Activated CD4-positive, alpha-beta T cell treated with anti-CD3 and anti-CD28 coated beads for 1 hour (primary cell): ENCODE data around the gene KCNA10.

Experiments used
- DNase-seq: peaks from one replicate; pipeline ENCODE4 v3.0.0-alpha.2; 2020

KCNA10 gene

DNA sequence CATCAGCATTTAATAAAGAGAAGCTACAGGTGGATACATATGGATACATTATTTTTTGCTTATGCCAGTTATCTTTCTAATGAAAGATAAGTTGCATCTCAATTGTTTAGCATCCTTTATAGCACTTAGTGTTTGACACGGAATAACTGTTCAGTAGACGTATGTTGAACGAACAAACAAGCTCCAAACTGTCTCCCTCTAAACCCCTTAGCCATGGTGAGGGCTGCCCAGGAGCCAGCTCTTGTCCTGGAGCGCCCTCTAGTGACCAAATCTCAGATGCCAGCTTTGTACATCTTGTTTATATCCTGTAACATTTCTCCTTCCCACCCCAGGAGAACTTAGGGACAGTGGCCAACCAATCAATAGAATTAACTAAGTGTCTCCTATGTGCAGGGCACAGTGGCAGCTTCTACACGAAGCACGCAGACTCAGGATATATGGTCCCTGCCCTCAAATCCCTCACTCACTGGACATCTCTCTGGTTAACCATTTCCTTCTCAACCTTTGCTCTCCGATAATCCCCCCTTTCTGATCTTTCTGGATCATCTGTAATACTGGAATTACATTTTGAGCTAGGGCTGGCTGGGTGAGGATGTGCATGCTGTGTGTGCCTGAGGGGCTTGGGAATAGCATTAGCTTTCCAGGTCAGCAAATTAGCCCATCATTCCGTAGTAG is 22.9 kb downstream of the KCNA10 start:
- peak; percentile 51 for DNase-seq

DNA sequence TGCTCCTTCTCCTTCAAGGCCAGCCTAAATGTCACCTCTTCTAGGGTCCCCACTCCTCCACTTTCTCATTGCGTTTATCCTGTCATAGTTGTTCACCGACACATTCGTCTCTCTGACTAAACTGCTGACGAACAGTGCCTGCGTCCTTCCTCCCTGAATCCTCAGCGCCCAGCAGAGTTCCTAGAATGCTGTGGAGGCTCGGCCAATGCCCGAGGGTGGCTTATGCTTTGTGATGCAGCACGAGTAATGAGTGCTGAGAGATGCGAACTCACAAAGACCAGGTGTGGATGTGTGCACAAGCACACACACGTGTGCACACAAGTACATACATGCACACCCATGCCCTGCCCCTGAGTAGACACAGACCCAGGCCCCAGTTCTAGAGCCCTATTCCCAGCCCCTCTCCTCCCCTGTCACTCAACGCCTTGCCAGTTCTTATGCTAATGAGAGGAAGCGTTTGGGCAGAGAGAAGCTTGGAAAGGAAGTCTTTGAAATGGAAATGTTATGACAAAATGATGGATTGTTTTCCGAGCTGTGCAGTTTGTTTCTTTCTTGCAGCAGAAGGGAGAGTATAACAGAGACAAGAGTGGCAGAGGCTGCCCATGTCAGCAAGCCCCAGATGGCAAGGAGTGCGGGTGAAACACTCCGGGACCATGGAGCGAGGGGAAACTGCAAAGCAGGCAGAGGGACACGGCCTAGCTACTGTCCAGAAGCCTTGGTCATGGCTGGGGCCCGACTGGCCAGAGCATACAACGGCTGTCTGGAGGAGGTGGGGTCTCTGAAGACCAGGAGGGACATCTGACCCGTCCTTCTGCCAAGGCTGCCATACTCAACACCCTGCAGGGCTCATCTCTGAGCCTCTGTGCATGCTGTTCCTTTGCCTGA is 24.2 kb downstream of the KCNA10 start:
- DNase-seq, result no peak

DNA sequence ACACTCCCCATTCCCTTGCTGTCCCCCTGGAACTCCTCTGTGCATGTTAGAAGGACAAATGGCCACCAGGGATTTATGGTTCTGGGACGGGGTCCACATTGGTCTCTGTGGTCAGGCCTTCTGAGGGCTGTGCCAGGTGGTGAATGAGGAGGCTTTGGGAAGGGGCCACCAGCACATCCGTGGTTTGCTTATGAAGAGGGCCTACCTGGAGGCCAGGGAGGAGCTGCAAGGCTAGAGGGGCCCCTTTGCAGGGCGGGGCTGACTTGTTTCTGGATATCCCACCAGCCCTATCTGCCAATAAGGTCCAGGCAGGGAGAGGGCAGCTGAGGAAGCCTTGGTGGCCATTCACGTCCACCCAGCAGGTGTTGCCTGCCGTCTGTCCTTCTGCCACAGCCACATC is 24.9 kb downstream of the KCNA10 start:
- no peak for DNase-seq

GRCh38 chr1:110493059-110493699 is 25.8 kb downstream of the KCNA10 start:
- DNase-seq, result no peak

GRCh38 chr1:110492573-110492972 is 26.4 kb downstream of the KCNA10 start:
- DNase-seq, result no peak

DNA sequence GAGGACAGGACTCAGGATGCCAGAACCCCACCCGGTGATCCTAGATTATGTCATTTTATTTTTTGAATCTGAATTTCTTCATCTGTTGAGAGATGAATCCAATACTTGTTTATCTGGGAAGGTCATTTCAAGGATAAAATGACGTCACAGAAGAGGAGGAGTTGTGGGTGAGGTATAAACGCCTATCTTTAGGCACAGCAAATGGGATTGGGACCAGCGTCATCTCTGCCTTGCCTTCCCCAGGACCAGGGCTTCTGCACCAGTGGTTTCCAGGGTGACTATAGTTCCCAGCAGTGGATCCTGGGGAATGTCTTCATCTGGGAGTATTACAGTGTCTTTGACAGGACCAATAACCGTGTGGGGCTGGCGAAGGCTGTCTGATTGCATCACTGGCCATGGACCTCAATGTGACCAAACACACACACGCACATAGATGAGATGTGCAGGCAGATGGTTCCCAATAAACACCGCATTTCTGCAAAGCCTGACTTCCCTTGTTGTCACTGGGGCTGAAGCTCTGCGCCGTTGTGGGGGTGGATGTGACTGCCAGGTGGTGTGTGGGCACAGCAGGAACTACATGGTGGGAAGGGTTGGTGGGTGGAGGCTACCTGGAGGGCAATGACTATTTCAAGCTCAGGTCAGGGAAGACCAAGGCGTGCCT is 28.1 kb downstream of the KCNA10 start:
- DNase-seq, result no peak

DNA sequence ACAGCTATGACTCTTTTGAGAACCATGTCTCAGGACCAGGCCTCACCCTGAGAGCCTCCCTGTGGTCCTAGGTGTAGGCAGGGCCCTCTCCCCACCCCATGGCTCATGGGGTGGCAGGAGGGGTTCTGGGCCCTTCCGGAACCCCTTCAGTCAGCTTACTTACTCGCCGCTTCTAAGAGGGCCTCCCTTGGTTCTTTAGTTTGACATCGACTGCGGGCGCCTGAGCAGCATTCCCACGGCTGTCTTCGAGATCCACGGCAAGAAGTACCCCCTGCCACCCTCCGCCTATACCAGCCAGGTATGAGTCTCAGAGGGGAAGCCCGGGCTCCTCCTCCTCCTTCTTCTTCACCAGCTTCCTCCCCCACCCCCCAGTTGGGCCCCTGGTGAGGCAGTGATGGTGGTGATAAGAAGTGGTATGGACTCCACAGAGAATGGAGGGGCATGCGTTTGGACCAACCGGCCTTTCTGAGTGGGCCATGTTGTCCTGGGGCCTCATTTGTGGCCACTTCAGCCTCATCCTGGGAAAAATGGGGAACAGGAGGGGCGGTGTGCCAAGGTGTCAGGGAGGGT is 28.9 kb downstream of the KCNA10 start:
- DNase-seq, result no peak

DNA sequence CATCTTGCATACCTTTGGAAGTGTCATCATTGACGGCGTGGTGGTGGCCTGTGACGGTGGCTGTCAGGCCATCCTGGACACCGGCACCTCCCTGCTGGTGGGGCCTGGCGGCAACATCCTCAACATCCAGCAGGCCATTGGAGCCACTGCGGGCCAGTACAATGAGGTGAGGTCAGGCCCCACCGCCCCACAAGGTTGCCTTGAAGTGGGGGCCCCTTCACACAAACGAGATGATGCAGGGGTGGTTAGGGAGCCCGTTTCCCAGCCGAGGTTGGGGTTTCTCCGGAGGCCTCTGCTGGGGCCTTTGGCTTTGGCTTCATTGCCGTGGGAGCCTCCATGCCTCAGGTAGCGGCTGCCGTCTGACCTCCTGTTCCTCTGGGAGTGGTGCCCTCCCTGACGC is 29.6 kb downstream of the KCNA10 start:
- no peak for DNase-seq

GRCh38 chr1:110488867-110489266 is 30.1 kb downstream of the KCNA10 start:
- DNase-seq, result no peak

- DNase-seq, result no peak
Observed at GRCh38 chr1:110488161-110488560, 30.8 kb downstream of the KCNA10 start.

DNA sequence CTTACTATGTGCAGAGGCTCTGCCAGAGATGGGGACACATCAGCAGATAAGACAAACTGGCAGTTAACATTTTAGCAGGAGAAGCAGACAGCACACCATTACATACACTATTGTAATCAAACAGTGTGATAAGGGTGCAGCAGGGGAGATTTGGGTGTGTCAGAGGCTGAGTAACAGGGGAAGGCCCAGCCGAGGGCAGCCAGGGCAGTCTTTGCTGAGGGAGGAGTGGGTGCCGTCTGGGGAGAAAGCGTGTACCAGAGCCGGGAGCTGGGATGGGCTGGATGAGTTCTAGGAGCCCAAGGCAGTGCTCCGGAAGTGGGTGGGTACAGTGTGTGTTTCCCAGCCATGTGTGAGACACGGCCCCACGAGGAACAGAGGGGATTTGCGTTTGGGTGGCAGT is 31.2 kb downstream of the KCNA10 start:
- no peak for DNase-seq

GRCh38 chr1:110485725-110486124 is 33.2 kb downstream of the KCNA10 start:
- no peak for DNase-seq

DNA sequence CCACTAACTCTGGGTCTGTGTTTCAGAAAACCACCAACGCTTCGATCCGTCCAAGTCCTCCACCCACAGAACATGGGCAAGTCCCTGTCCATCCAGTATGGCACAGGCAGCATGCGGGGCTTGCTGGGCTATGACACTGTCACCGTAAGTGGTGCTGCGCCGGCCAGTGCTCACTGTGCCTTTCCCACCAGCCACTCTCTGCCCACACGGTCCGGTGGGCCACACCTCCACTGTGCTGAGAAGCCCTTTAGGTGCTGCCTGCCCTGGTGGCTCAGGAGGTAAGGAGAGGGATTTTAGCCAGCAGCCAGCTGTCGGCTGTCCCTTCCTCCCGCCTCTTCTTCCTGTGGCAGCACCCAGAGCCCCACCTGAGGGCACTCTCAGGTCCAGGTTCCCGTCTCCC is 34.2 kb downstream of the KCNA10 start:
- no peak for DNase-seq

DNA sequence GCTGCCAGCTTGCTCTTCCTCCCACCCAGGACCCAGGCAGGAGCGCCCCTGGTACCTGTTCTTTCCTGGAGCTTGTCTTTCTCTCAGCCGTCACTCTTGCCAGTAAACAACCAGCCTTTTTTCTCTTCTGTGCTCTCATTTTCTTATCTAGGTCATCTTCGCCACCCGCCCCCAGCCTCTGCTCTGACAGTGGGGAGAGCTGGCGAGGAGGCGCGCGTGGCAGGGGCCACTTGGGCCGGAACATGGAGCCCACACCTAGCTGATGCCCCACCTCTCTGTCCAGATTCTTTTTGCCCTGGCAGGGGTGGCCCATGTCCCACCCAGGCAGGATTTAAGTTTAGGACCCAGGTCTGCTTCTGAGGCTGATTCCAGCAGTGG is 35.7 kb downstream of the KCNA10 start:
- no peak for DNase-seq

- no peak for DNase-seq
Observed at GRCh38 chr1:110482662-110483307, 36.2 kb downstream of the KCNA10 start.

- no peak for DNase-seq
Observed at GRCh38 chr1:110481968-110482623, 36.9 kb downstream of the KCNA10 start.

- no peak for DNase-seq
Observed at GRCh38 chr1:110480356-110481096, 38.4 kb downstream of the KCNA10 start.

GRCh38 chr1:110478886-110479285 is 40.1 kb downstream of the KCNA10 start:
- no peak for DNase-seq

DNA sequence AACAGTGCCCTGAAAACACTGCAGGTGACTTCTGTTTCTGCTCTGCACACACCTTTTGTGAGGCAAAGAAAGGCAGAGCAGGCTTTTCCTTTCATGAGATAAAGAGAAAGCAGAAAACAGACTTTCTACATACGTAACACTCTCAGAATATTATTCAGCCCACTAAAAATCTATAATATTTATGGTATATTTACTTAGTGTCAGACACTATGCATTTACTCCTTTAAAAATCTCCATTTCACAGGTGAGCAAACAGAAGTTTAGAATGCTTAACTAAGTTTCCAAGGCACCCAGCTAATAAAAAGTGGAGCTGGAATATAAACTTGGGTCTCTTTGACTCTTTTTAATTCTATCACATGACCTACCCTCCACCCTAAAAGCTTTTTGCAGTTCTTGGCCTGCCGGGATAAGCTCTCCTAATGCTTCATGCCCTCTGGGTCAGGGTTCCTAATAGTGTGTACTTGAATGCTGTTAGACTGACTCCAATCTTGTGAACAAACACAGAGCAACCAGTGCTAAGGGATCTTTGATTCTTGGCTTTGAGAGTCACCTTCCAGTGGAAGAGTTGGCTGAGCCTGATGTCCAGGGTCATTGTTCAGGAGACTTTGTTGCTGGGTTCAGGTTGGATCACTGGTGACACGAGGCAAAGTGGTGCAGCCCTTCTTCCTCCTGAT is 40.9 kb downstream of the KCNA10 start:
- DNase-seq, result no peak

DNA sequence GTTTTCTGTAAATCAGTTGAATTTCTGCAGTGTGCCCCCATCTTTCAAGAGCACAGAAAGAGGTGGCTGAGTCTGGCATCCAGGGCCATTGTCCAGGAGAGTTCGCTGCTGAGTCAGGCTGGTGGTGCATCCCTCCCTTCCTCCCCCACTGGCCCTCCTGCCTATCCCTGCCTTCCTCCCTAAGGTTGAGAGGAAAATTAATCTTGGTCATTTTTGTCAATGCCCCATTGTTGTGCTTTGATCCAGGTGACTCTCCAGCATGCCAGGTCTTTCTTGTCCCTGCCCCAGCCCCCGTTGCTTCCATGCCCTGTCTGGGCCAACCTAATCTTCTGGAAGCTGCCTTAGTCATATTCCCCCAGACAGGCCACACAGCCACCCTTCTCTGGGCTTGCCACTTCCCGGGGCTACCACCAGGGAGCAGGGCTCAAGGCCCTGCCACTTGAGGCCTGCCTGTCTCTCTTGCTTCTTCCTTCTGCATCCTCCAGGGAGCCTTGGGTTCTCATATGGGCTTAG is 41.5 kb downstream of the KCNA10 start:
- DNase-seq, result no peak
